Measurements from ENCODE around the gene KIF21B.

The KIF21B gene

GRCh38 chr1:200954434-200954833 is 69.1 kb downstream of the KIF21B start:
- no peak overlapping the region for H3K9ac ChIP-seq (ENCODE audit: low read depth, low read length, poor library complexity, severe bottlenecking)
- H3K27me3 ChIP-seq (ENCODE audit: insufficient read depth, low read length, poor library complexity, severe bottlenecking) = no peaks in the 10 kb centered on the region
- no peaks in the 10 kb centered on the region for H3K4me1 ChIP-seq (ENCODE audit: insufficient read depth, low read length, poor library complexity, severe bottlenecking)
- H3F3A ChIP-seq (ENCODE audit: low read depth) = no peaks in the 10 kb centered on the region; the same call in 1 of the 2 replicates
- H2AFZ ChIP-seq (ENCODE audit: low read length) = no peak overlapping the region
- H3K9me3 ChIP-seq (ENCODE audit: insufficient read depth, low read depth, low read length) = no peaks in the 10 kb centered on the region
- H3K36me3 ChIP-seq (ENCODE audit: insufficient read depth, low read length) = no peaks in the 10 kb centered on the region
- H3K4me2 ChIP-seq (ENCODE audit: low read depth, low read length, poor library complexity, severe bottlenecking) = no peak overlapping the region
- TF ChIP-seq CTCF (conservative IDR thresholded peaks at IDR 0.05; ENCODE audit: low read length) (no peak), EZH2phosphoT487 (IDR thresholded peaks at IDR 0.05; ENCODE audit: borderline replicate concordance) (no peak)
- H3K4me3 ChIP-seq (ENCODE audit: low read length, poor library complexity, severe bottlenecking) = no peak overlapping the region
- H3K79me2 ChIP-seq (ENCODE audit: insufficient read depth, low read length) = no peaks in the 10 kb centered on the region
- H3K9me2 ChIP-seq (replicated peaks; ENCODE audit: low read depth, low read length) = no peaks in the 10 kb centered on the region
- H4K20me1 ChIP-seq (ENCODE audit: insufficient read depth, low read length, poor library complexity, severe bottlenecking) = no peaks in the 10 kb centered on the region

GRCh38 chr1:200951016-200951415 is 72.5 kb downstream of the KIF21B start:
- no peaks in the 10 kb centered on the region for H3K27me3 ChIP-seq (ENCODE audit: insufficient read depth, low read length, poor library complexity, severe bottlenecking)
- H3K36me3 ChIP-seq (ENCODE audit: insufficient read depth, low read length) = no peaks in the 10 kb centered on the region
- TF ChIP-seq EZH2phosphoT487 (IDR thresholded peaks at IDR 0.05; ENCODE audit: borderline replicate concordance) (no peak), CTCF (conservative IDR thresholded peaks at IDR 0.05; ENCODE audit: low read length) (no peak)
- H3K4me2 ChIP-seq (ENCODE audit: low read depth, low read length, poor library complexity, severe bottlenecking) = no peak overlapping the region
- H3K9me3 ChIP-seq (ENCODE audit: insufficient read depth, low read depth, low read length) = no peaks in the 10 kb centered on the region; the same call in 1 of the 2 replicates
- no peak overlapping the region for H3K4me3 ChIP-seq (ENCODE audit: low read length, poor library complexity, severe bottlenecking)
- H3K79me2 ChIP-seq (ENCODE audit: insufficient read depth, low read length) = no peaks in the 10 kb centered on the region
- no peaks in the 10 kb centered on the region for H3K9me2 ChIP-seq (replicated peaks; ENCODE audit: low read depth, low read length)
- no peak overlapping the region for H3K9ac ChIP-seq (ENCODE audit: low read depth, low read length, poor library complexity, severe bottlenecking)
- no peaks in the 10 kb centered on the region for H4K20me1 ChIP-seq (ENCODE audit: insufficient read depth, low read length, poor library complexity, severe bottlenecking)
- no peaks in the 10 kb centered on the region for H3K4me1 ChIP-seq (ENCODE audit: insufficient read depth, low read length, poor library complexity, severe bottlenecking)
- no peaks in the 10 kb centered on the region; the same call in 1 of the 2 replicates for H3F3A ChIP-seq (ENCODE audit: low read depth)
- H2AFZ ChIP-seq (ENCODE audit: low read length) = no peak overlapping the region

- Histone ChIP-seq H3K9me2 (replicated peaks; ENCODE audit: low read depth, low read length) (no peaks in the 10 kb centered on the region), H3K9me3 (ENCODE audit: insufficient read depth, low read depth, low read length) (no peaks in the 10 kb centered on the region; the same call in 1 of the 2 replicates), H4K20me1 (ENCODE audit: insufficient read depth, low read length, poor library complexity, severe bottlenecking) (no peaks in the 10 kb centered on the region), H2AFZ (ENCODE audit: low read length) (no peak overlapping the region), H3F3A (ENCODE audit: low read depth) (no peaks in the 10 kb centered on the region; the same call in 1 of the 2 replicates), H3K4me1 (ENCODE audit: insufficient read depth, low read length, poor library complexity, severe bottlenecking) (no peaks in the 10 kb centered on the region), H3K27me3 (ENCODE audit: insufficient read depth, low read length, poor library complexity, severe bottlenecking) (no peaks in the 10 kb centered on the region), H3K79me2 (ENCODE audit: insufficient read depth, low read length) (no peaks in the 10 kb centered on the region), H3K4me3 (ENCODE audit: low read length, poor library complexity, severe bottlenecking) (no peak overlapping the region), H3K36me3 (ENCODE audit: insufficient read depth, low read length) (no peaks in the 10 kb centered on the region), H3K9ac (ENCODE audit: low read depth, low read length, poor library complexity, severe bottlenecking) (no peak overlapping the region), H3K4me2 (ENCODE audit: low read depth, low read length, poor library complexity, severe bottlenecking) (no peak overlapping the region)
- TF ChIP-seq CTCF (conservative IDR thresholded peaks at IDR 0.05; ENCODE audit: low read length) = no peak
- no peak for TF ChIP-seq EZH2phosphoT487 (IDR thresholded peaks at IDR 0.05; ENCODE audit: borderline replicate concordance)
Measured at GRCh38 chr1:200949626-200950025, 73.9 kb downstream of the KIF21B start.
